Measurements from ENCODE around the gene AHCY.

- no peak for TF ChIP-seq ATF3 (CRISPR knock-in tag; conservative IDR thresholded peaks at IDR 0.05)
- TF ChIP-seq CTCF (IDR thresholded peaks at IDR 0.05) = no peak
- no peak for TF ChIP-seq E2F4 (CRISPR knock-in tag; IDR thresholded peaks at IDR 0.05; ENCODE audit: borderline replicate concordance, low read depth)
- TF ChIP-seq ATF1 (CRISPR knock-in tag; IDR thresholded peaks at IDR 0.05) = no peak
- TF ChIP-seq JUN (CRISPR knock-in tag; IDR thresholded peaks at IDR 0.05) = no peak
- TF ChIP-seq ZNF532 (CRISPR knock-in tag; IDR thresholded peaks at IDR 0.05; ENCODE audit: borderline replicate concordance) = no peak
- no peak for TF ChIP-seq GABPB1 (CRISPR knock-in tag; IDR thresholded peaks at IDR 0.05)
Measured at GRCh38 chr20:34328928-34329677, 25.9 kb upstream of the AHCY start.
